Cardiac muscle cell (in vitro differentiated cells and primary cell): Measurements from ENCODE around the gene RNF13. TPM values are rescaled to one million over a fixed set of nuclear protein-coding genes. Genes with fewer than 3 reads are reported as not detected.

Experiments used
- DNase-seq, 2 donors: peaks; one replicate each; pipeline versions ENCODE4 v3.0.0 to v3.0.0-alpha.2; 2010 to 2017; ENCODE audit warnings: low read depth in 1 of 2, low spot score in 1 of 2
- H3K27ac ChIP-seq: fragments of 200-600 bp; sonication (generic); 2 replicates; pipeline ENCODE4 v1.5.1; 2016
- H3K27me3 ChIP-seq: fragments of 200-600 bp; sonication (generic); 2 replicates; pipeline ENCODE4 v1.6.0; 2016; ENCODE audit warnings: control low read depth
- H3K36me3 ChIP-seq: fragments of 200-600 bp; sonication (generic); 2 replicates; pipeline ENCODE4 v1.5.1; 2016; ENCODE audit warnings: control low read depth
- H3K4me1 ChIP-seq: fragments of 200-600 bp; sonication (generic); 2 replicates; pipeline ENCODE4 v1.8.1; 2017; ENCODE audit warnings: low read depth, mild to moderate bottlenecking, mixed run types
- H3K4me3 ChIP-seq: fragments of 200-600 bp; sonication (generic); 2 replicates; pipeline ENCODE4 v1.5.1; 2016; ENCODE audit warnings: mild to moderate bottlenecking
- H3K9me3 ChIP-seq: fragments of 200-600 bp; sonication (generic); 2 replicates; pipeline ENCODE4 v1.5.1; 2017; ENCODE audit warnings: low read depth, mild to moderate bottlenecking, control low read depth
- polyA plus RNA-seq: library from polyadenylated mRNA; unstranded; fragments of >200 nt; fragmentation: Nextera tagmentation; extraction: Ambion mirVana; gene quantifications from 2 replicates; pipeline ENCODE4 v1.2.1, GENCODE V29; 2016
- total RNA-seq: library from RNA; depleted of rRNA; stranded (reverse); fragments of >200 nt; gene quantifications from 2 replicates; pipeline ENCODE4 v1.2.3, GENCODE V29; 2016
- TF ChIP-seq, protein P1 (sequence below): IDR thresholded peaks from 2 replicates; pipeline ENCODE4 v1.5.1; 2012; ENCODE audit warnings: low read depth, mild to moderate bottlenecking, low read length

The RNF13 gene
- total and polyA plus RNA-seq, 2 experiments from 2014 or later = 15.9 to 44.7 TPM

DNA sequence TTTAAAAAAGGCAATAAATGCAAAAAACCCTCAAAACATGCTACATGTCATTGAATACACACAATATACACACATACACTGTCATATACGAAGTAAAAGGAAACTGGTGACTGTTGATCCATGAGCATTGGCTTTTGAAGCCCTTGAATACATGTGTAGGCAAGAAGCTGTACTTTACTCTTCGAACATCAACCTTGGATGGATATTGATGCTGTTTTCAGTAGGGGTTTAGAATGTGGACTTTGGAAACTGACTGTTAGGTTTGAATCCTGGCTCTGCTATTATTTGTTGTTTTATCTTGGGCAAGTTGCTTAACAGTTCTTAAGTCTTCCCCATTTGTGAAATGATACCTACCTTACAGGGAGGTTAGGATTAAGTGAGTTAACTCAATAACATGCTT, 30.5 kb downstream of the RNF13 start:
- Histone ChIP-seq H3K27ac (no peak overlapping the region), H3K4me3 (no peak overlapping the region), H3K4me1 (no peaks in the 10 kb centered on the region), H3K36me3 (peaks cover 9% of the 10 kb centered on the region), H3K9me3 (no peaks in the 10 kb centered on the region), H3K27me3 (no peaks in the 10 kb centered on the region)
- DNase-seq = no peak
- TF ChIP-seq, protein P1, sequence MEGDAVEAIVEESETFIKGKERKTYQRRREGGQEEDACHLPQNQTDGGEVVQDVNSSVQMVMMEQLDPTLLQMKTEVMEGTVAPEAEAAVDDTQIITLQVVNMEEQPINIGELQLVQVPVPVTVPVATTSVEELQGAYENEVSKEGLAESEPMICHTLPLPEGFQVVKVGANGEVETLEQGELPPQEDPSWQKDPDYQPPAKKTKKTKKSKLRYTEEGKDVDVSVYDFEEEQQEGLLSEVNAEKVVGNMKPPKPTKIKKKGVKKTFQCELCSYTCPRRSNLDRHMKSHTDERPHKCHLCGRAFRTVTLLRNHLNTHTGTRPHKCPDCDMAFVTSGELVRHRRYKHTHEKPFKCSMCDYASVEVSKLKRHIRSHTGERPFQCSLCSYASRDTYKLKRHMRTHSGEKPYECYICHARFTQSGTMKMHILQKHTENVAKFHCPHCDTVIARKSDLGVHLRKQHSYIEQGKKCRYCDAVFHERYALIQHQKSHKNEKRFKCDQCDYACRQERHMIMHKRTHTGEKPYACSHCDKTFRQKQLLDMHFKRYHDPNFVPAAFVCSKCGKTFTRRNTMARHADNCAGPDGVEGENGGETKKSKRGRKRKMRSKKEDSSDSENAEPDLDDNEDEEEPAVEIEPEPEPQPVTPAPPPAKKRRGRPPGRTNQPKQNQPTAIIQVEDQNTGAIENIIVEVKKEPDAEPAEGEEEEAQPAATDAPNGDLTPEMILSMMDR = no peak

DNA sequence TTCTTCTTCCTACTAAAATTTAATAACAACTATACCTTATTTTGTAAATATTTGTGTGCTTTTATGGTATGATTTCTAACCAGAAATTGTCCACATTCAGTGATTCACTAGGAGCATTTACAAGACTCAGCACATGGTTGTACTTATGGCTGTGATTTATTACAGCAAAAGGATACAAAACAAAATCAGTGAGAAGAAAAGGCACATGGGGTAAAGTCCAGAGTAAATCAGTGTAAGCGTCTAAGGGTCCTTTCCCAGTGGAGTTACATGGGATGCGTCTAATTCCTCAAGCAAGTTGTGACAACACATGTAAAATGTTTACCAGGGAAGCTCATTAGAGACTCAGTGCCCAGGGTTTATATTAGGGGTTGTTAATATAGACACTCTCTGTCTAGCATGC, 31.1 kb downstream of the RNF13 start:
- Histone ChIP-seq H3K27me3 (no peaks in the 10 kb centered on the region), H3K4me3 (no peak overlapping the region), H3K36me3 (peaks cover 9% of the 10 kb centered on the region), H3K4me1 (no peaks in the 10 kb centered on the region), H3K27ac (no peak overlapping the region), H3K9me3 (no peaks in the 10 kb centered on the region)
- TF ChIP-seq, protein P1 = no peak
- no peak for DNase-seq

DNA sequence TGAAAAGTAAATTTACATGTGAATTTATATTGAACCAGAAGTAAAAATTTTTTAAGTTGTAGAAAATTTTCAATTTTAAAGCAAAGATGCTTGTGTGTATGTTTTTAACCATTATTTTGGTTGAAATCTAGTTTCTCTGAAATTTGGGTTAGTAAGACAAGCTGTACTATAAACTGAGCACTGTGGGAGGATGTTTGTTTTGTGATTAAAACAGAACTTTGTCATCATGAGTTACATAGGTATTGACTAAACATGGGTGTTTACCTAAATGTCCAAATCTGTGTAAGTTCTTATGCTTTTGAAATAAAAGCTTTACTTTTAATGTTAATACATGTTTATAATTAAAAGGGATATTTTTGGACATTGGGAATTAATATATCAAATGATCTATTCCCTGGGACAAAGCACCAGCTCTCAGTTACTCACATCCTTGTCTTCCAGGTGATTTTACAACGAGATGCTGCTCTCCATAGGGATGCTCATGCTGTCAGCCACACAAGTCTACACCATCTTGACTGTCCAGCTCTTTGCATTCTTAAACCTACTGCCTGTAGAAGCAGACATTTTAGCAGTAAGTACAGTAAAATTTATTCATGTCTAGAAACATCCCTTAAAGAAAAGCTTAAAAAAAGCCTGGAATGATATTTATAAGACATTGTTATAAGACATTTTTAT, 32.7 kb downstream of the RNF13 start:
- no peaks in the 10 kb centered on the region for H3K4me1 ChIP-seq
- no peak for DNase-seq
- H3K4me3 ChIP-seq = no peak overlapping the region
- H3K36me3 ChIP-seq = peaks cover 9% of the 10 kb centered on the region
- no peaks in the 10 kb centered on the region for H3K9me3 ChIP-seq
- TF ChIP-seq, protein P1 = no peak
- no peaks in the 10 kb centered on the region for H3K27me3 ChIP-seq
- H3K27ac ChIP-seq = no peak overlapping the region

DNA sequence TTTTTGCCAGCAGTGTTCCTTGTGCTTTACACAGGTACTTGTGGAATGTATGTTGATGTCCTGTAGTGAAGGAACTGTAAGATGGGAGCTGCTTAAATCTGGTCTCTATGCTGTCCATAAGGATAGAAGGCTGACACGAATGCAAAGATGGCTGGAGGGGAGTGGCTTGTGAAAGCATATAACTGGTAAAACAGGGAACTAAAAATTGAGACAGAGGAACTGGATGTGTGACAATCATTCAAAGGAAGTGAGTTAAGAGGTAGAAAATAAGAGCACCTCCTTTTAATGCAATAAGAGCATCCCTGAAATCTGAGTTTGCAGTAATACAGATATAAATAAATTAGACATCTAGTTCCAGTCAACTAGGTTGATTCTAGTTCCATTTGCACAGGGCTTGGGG, 35.2 kb downstream of the RNF13 start:
- peaks cover 4% of the 10 kb centered on the region for H3K4me1 ChIP-seq
- TF ChIP-seq, protein P1 = no peak
- H3K36me3 ChIP-seq = peaks cover 9% of the 10 kb centered on the region
- no peak overlapping the region for H3K27ac ChIP-seq
- no peak overlapping the region for H3K4me3 ChIP-seq
- no peaks in the 10 kb centered on the region for H3K27me3 ChIP-seq
- no peak for DNase-seq
- H3K9me3 ChIP-seq = no peaks in the 10 kb centered on the region

DNA sequence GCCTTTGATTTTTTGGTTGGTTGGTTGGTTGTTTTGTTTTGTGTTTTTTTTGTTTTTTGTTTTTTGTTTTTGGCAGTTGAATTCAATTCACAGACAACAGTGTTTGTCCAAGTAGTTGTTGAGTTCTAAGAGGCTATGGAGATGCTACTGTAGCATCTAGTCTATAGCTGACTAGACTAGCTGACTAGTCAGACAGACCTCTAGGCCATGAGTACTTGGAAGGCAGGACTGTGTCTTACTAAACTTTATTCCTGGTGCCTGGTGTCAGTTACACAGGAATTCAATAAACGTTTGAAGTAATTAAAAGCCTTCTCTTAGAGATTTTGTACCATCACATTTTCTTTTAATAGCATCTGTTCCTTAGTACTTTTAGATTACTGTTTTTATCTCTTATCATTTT, 35.7 kb downstream of the RNF13 start:
- TF ChIP-seq, protein P1 = no peak
- H3K27ac ChIP-seq = no peak overlapping the region
- no peak for DNase-seq
- peaks cover 9% of the 10 kb centered on the region for H3K36me3 ChIP-seq
- peaks cover 4% of the 10 kb centered on the region for H3K4me1 ChIP-seq
- H3K9me3 ChIP-seq = no peaks in the 10 kb centered on the region
- no peak overlapping the region for H3K4me3 ChIP-seq
- no peaks in the 10 kb centered on the region for H3K27me3 ChIP-seq
